HG03442 (cell line): Measurements from ENCODE around the gene STX5.
A peak's percentile ranks its signal among the peaks of the same experiment; 100 is the strongest.
"Not testable (repeated sequence)": the region's sequence is repeated elsewhere in the genome, so short reads cannot be mapped to it uniquely, and the experiment has no call there.

Experiments
- ATAC-seq: cut with Tn5 transposase; IDR thresholded peaks from one replicate; pipeline ENCODE4 v1.9.1; 2021; ENCODE audit warnings: mild to moderate bottlenecking, moderate library complexity; ENCODE audit not compliant: unreplicated experiment

The STX5 gene

DNA sequence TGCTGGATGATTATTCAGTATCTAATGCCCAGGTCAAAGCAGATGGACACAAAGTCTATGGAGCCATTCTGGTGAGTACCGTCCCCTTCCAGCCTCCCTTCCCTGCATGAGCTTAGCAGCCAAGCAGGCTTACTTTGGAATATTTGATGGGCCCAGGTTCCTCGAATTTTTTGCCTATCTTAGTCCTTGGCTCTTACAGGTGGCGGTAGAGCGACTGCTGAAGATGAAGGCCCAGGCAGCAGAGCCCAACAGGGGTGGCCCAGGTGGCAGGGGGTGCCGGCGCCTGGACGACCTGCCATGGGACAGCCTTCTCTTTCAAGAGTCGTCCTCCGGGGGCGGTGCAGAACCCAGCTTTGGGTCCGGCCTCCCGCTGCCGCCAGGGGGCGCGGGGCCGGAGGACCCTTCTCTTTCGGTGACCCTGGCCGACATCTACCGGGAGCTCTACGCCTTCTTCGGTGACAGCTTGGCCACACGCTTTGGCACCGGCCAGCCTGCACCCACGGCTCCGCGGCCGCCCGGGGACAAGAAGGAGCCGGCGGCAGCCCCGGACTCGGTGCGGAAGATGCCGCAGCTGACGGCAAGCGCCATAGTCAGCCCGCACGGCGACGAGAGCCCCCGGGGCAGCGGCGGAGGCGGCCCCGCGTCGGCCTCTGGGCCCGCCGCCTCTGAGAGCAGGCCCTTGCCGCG is 45.4 kb downstream of the STX5 start:
- peak; percentile 59 for ATAC-seq

DNA sequence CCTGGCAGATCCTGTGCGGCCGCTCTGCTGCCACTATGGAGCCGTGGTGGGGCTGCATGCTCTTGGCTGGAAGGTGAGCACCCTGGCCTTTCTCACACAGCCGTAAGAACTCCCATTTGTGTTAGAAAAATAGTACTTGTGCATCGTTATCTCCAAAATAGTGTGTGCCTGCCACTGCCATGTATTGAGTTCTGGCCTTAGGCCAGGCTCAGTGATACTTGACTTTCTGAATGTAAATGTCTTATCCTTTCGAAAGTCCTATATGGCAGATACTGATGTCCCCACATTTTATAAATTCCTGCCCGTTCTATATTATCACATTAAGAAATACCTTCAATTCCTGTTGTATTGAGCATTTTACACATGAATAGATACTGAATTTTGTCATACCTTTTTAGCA is 49.1 kb downstream of the STX5 start:
- no peak for ATAC-seq

DNA sequence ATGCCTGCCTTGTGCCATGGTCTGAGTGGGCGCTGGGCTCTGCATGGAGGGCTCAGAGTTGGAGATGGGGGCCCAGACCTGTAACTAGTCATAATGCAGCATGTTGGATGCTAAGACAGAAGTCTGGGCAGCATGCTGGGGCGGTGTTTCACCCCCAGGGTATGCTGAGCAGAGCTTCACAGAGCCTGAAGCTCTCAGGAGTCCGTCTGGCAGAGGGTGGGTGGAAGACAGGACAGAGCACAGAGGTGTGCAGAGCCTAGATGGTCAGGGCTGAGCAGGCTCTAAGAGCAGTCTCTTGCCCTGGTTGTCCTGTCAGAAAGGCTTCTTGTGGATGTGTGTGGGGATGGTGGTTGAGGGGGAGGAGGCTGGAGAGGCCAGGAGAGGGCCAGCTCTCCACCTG is 53.4 kb downstream of the STX5 start:
- ATAC-seq, result no peak

DNA sequence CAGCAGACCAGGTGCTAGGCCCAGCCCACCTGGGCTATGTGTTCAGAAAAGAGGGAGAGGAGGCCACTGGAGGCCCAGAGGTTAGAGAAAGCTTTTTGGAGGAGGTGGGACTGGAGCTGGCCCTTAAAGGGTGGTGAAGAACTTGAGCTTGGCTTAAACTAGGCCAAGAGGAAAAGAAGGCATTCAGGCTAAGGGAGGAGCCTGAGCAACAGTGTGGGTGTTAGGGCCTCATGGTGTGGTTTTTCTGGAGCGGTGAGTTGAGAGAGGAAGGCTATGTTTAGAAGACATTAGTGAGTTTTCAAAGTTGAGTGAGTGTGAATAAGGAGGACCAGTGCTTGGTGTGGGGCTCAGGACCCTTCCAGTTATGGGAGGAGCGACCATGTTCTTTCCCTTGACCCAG is 54.5 kb downstream of the STX5 start:
- ATAC-seq, result no peak

DNA sequence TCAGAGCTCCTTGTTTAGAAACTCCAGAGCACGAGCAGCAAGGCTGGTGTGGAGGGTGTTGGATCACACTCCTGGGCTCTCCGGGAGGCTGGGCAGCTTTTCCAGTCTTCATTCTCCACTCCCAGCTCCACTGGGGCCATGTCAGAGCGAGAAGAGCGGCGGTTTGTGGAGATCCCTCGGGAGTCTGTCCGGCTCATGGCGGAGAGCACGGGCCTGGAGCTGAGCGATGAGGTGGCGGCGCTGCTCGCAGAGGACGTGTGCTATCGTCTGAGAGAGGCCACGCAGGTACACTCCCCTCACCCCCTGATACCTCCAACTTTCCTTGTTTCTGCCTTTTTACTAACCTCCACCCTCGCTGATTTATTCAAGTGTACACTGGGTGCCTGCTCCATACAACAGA is 56.2 kb downstream of the STX5 start:
- ATAC-seq, result no peak

DNA sequence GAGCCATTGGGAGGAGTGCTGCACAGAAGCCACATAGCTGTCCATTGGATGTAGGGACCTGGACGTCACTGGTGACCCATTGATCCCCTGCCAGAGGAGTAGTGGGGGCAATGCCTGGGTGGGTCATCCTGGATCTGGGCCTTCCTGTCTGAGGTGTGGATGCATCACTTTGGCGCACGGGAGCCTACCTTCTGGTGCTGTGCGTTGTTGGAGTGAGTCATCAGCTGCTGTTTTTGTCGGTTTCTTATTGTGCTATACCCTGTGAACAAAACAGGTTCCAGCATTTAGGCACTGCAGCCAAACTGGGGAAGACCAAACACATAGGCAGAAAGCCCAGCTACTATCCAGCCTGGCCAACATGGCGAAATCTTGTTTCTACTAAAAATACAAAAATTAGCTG is 57.4 kb downstream of the STX5 start:
- no peak for ATAC-seq

DNA sequence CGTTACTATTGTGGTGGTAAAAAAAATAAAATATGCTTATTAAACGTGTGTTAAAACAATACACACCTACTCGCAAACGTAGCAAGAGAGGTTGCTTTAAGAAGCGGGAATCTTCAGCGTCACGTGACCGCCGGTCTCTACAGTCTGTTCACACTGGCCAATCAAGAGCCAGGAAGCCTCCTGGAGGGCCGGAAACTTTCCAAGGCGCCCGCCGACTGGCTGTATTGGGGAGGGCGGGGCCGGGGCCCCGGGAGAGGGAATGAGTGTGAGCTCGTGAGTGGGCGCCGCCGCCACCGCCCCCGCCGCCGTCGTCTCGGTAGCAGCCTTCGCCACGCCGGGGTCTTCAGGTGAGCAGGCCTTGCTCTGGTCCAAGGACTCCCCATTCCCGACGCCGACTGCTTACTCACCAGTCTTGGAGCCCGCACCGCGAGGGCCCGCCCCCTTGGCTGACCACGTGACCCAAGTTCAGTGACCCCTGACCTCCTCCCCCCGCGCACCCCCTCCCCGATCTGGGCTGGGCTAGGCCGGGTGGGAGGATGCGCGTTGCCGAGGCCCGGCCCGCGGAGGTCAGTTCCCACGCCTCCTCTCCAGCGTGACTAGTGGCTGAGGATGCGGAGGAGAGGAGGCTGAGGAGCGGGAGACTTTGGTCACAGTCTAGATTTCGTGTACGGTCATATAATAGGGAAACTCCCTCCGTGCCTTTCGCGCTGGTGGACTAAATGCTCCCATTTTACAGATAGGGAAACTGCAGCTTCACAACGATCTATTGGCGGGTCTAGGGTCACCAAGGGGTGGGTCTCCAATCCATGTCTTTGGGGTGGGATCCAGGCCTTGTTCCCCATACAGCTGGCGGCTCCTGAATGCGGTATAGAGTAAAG is 60.5 kb downstream of the STX5 start, which contains the start of gene TAF6L:
Gene TAF6L (plus strand): TSS at position 253 of the 878 bp plus-strand sequence. CDS start 4,388 bp downstream, outside the sequence.
- ATAC-seq, result peak; percentile 75

DNA sequence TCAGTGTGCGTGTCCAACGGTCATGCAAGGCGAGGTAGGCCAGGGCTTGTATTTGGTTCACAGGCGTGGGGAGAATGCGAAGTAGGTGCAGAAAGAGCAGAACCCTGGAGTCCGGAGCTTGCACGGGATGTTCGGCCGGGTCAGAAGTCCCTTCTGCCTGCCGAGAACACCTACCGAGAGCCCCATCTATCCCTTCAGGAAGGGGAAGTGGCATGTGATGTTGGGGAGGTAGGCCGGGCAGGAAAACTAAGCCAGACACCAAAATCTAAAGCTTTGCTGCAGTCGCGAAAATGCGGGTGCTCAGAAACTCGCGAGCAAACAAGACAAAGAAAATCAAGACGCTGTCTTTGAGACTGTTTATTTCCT is 61.1 kb downstream of the STX5 start:
- peak; percentile 3 for ATAC-seq

DNA sequence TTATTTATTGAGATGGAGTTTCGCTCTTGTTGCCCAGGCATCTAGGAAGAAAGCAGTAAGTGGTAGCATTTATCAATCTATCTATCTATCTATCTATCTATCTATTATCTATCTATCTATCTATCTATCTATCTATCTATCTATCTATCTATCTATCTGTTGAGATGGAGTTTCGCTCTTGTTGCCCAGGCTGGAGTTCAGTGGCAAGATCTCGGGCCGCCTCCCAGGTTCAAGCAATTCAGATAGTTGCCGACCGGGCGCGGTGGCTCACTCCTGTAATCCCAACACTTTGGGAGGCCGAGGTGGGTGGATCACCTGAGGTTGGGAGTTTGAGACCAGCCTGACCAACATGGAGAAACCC is 71.0 kb downstream of the STX5 start:
- not testable (repeated sequence) for ATAC-seq

DNA sequence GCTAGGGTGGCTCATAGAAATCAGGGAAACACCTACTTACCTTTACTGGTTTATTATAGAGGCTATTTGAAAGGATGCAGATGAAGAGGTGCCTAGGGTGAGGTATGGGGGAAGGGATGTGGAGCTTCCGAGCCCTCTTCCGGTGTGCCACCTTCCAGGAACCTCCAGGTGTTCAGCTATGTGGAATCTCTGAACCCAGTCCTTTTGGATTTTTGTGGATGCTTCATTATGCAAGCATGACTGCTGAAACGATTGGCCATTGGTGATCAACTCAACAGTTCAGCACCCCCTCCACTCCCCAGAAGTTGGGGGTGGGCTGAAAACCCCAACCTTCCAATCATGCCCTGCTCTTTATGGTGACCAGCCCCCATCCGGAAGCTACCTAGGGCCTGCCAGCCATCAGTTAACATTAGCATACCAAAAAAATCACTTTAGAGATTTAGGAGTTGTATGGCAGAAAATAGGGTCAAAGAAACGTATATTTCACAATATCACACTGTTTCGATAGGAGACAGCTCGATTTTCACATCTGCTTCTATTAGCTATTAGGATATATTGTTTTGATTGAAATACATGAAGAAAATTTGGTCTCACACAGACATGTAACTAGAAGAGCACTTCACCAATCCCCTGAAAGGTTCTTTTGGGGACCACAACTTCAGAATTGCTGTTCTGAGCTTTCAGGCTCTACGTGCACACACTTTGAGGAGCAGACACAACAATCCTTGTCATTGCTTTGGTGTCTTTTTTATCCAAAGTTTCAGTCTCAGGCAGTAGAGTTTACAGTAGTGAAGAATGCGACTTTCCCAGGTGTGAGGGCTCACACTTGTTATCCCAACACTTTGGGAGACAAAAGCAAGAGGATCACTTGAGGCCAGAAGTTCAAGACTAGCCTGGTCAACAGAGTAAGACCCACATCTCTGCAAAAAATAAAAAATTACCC is 73.7 kb downstream of the STX5 start:
- no peak for ATAC-seq
